Psoas muscle (tissue), 8 donors: ENCODE results near the gene GLP1R. TPM values are rescaled to one million over a fixed set of nuclear protein-coding genes. Genes with fewer than 3 reads are reported as not detected.

Experiments
- ATAC-seq, 4 donors: fragments of 200-7000 bp; cut with Tn5 transposase; one replicate each; pipeline ENCODE4 v1.9.1; 2020; ENCODE audit warnings: moderate library complexity in 3 of 4, mild to moderate bottlenecking in 2 of 4
- DNase-seq, 2 donors: peaks; one replicate each; pipeline ENCODE4 v3.0.0-alpha.2; 2020
- H3K27ac ChIP-seq: fragments of 200-600 bp; one replicate; pipeline ENCODE4 v1.8.0; 2022
- H3K27me3 ChIP-seq, 3 donors: fragments of 200-600 bp in 1 of 3; one replicate each; pipeline versions ENCODE4 v1.6.1 to v1.8.0; 2013 to 2022; ENCODE audit warnings: low read length in 2 of 3, mild to moderate bottlenecking in 2 of 3, moderate library complexity in 1 of 3; ENCODE audit not compliant: insufficient read depth in 3 of 3
- H3K36me3 ChIP-seq, 2 donors: fragments of 200-600 bp in 1 of 2; one replicate each; pipeline versions ENCODE4 v1.6.1 to v1.8.0; 2013 to 2022; ENCODE audit warnings: low read depth in 1 of 2, mild to moderate bottlenecking in 1 of 2, moderate library complexity in 1 of 2; ENCODE audit not compliant: insufficient read depth in 1 of 2
- H3K4me1 ChIP-seq: fragments of 200-600 bp; one replicate; pipeline ENCODE4 v1.8.0; 2022
- H3K4me3 ChIP-seq: fragments of 200-600 bp; one replicate; pipeline ENCODE4 v1.8.0; 2022; ENCODE audit warnings: mild to moderate bottlenecking
- H3K9me3 ChIP-seq: fragments of 200-600 bp; one replicate; pipeline ENCODE4 v1.8.0; 2022
- WGBS, 3 donors: extraction: QIAGEN DNeasy Blood & Tissue Kit; methylation state at CpG; one replicate each; pipeline versions ENCODE4 v1.1.6 to v1.1.7; 2013; 5-methylcytosine and 5-hydroxymethylcytosine counted together
- intact Hi-C, 2 donors: fragments of 100-400 bp; cut with DNase I; formaldehyde crosslinking; loops; one replicate each; pipeline versions ENCODE4 v1.11.0 to v1.14.2; 2022
- polyA plus RNA-seq, 3 donors: library from polyadenylated mRNA; stranded (reverse); fragments of 200-250 nt; gene quantifications; one replicate each; pipeline ENCODE4 v1.2.3, GENCODE V29; 2013
- total RNA-seq, 4 donors: library from RNA; stranded (reverse); fragmentation: NEBNext Ultra II Directional in 2 of 4; extraction: Animal tissue kit (Norgen Biotek cat#: 25700) in 2 of 4; gene quantifications; one replicate each; pipeline versions ENCODE4 v1.2.1 to v1.2.4, GENCODE V29; 2021 to 2023
- TF ChIP-seq, protein P1 (sequence below): fragments of 200-600 bp; IDR thresholded peaks from one replicate; pipeline ENCODE4 v1.8.0; 2022; ENCODE audit warnings: antibody characterized with exemption
- donor health status: healthy with polysubstance abuse.
- donor health status: DM: no; HTN: no; CAD: no; lungs with moderate emphysema.
- donor health status: Bipolar disorder and iron deficiency.
- donor health status: healthy.
- donor health status: DM: yes; HTN: yes; CAD: no.
- donor health status: DM: no; HTN: no; CAD: no.
- donor health status: DM: no; HTN: no; CAD: no.
- donor health status: DM: yes; HTN: yes; CAD: no.

The GLP1R gene
- total and polyA plus RNA-seq, 7 donors: not detected

DNA sequence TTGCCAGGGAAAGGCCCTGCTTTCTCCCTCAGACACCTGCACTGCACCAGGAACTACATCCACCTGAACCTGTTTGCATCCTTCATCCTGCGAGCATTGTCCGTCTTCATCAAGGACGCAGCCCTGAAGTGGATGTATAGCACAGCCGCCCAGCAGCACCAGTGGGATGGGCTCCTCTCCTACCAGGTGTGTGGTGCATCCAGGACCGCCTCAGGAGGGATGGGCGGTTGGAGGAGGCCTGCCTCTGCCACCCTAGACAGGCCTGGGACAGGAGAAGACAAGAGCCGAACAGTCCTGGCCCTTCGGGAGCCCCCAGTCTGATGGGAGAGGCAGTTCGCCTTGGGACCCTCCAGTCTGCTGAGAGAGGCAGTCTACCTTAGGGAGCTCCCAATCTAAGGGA, 24.2 kb downstream of the GLP1R start:
- H3K36me3 ChIP-seq: no peaks in the 10 kb centered on the region
- no peaks in the 10 kb centered on the region for H3K27me3 ChIP-seq
- DNase-seq (no peak), ATAC-seq (no peak)
- no peaks in the 10 kb centered on the region for H3K4me1 ChIP-seq
- H3K27ac ChIP-seq: no peak overlapping the region
- intact Hi-C loops: no loop called here
- TF ChIP-seq, protein P1, sequence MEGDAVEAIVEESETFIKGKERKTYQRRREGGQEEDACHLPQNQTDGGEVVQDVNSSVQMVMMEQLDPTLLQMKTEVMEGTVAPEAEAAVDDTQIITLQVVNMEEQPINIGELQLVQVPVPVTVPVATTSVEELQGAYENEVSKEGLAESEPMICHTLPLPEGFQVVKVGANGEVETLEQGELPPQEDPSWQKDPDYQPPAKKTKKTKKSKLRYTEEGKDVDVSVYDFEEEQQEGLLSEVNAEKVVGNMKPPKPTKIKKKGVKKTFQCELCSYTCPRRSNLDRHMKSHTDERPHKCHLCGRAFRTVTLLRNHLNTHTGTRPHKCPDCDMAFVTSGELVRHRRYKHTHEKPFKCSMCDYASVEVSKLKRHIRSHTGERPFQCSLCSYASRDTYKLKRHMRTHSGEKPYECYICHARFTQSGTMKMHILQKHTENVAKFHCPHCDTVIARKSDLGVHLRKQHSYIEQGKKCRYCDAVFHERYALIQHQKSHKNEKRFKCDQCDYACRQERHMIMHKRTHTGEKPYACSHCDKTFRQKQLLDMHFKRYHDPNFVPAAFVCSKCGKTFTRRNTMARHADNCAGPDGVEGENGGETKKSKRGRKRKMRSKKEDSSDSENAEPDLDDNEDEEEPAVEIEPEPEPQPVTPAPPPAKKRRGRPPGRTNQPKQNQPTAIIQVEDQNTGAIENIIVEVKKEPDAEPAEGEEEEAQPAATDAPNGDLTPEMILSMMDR: no peak
- 94 to 95% (median 94%) methylated on average over 9 of the region's 9 CpGs for whole genome bisulfite sequencing, 3 donors
- H3K9me3 ChIP-seq: no peaks in the 10 kb centered on the region
- H3K4me3 ChIP-seq: no peak overlapping the region

DNA sequence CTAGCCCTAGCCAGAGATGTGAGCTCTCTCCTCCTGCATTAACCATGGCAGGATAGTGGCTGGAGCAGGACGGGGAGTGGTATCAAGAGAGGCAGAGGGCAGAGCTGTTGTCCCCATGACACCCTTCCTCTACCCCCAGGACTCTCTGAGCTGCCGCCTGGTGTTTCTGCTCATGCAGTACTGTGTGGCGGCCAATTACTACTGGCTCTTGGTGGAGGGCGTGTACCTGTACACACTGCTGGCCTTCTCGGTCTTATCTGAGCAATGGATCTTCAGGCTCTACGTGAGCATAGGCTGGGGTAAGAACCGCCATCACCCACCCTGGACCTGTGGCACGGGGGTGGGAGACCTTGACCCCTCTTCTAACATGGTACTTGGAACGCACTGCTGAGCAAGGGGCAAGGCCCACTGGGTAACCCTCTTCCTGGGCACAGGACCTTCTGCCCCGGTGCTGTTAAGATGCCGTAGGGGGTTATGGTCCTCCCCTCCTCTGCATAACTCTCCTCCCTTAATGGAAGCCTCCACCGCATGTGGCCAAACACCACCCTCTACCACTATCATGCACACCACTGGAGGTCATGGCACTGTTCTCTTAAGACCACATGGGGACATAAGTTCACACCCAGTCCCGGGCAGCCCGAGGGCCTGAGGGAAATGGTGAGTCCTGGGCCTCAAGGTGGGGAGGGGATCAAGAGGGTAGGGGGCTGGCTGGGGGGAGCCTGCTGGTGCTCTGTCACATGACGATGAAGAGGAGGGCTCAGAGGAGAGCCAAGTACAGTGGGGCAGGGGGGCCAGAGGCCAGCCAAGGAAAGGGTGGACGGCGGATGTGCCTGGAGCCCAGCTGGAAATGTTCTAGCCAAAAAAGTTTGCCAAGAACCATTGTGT, 25.1 kb downstream of the GLP1R start:
- Histone ChIP-seq H3K27ac (no peak overlapping the region), H3K4me1 (no peaks in the 10 kb centered on the region), H3K27me3 (no peaks in the 10 kb centered on the region), H3K9me3 (no peaks in the 10 kb centered on the region), H3K36me3 (no peaks in the 10 kb centered on the region), H3K4me3 (no peak overlapping the region)
- intact Hi-C loops: no loop called here
- no peak for DNase-seq
- ATAC-seq: no peak
- WGBS, 3 donors: 74 to 86% (median 81%) methylated on average over 17 of the region's 17 CpGs
- TF ChIP-seq, protein P1: no peak

DNA sequence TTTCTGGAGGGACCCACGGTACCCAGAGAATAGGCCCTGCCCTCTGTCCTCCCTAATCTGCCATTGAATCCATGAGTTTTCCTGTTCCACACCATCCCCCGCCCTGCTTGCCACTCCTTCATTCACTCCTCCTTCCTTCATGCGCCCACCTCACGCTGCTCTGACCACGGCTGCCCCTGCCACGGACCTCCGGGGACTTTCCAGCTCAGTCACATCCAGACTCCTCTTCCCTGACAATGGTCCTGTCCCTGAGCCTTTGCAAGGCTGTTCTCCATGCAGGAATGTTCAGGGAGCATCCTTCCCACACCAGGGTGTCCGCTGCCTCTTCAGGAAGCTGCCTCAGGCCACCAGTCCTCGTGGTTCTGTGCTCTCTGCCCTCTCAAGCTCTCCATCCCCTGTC, 25.9 kb downstream of the GLP1R start:
- Histone ChIP-seq H3K36me3 (no peaks in the 10 kb centered on the region), H3K27me3 (no peaks in the 10 kb centered on the region), H3K9me3 (no peaks in the 10 kb centered on the region), H3K4me1 (no peaks in the 10 kb centered on the region), H3K27ac (no peak overlapping the region), H3K4me3 (no peak overlapping the region)
- WGBS, 3 donors: 68 to 81% (median 69%) methylated on average over 9 of the region's 9 CpGs
- ATAC-seq (no peak), DNase-seq (no peak)
- TF ChIP-seq, protein P1: no peak
- intact Hi-C loops: no loop called here

DNA sequence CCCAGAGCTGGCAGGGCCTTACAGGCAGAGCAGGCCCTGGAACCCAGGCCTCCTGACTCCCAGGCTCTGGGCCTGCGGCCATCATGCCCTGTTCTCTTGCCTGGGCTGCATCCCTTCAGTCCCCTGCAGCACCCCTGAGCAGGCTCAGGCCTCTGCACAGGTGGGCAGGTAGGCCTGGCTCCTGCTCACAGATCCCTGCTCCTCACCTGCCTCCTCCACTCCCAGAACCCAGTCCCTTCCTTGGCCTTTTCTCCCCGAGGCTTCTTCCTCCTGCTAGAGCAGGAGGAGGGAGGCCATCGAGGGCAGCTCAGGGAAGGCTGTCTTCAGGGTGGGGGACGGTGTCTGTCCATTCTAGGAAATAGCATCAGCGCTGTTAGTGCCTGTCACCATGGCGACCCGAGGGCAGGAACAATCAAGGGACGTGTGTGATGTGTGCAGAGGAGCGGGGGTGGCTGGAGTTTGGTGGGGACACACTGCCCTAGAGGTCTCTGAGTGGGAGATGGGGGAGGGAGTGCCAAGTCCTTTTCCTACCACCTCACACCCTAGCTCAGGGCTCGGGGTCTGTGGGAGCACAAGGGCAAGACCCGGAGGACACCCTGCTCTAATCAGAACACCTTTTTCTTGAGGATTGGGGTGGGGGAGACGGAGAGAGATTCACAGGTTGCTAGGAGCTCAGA, 26.6 kb downstream of the GLP1R start:
- Histone ChIP-seq H3K36me3 (no peaks in the 10 kb centered on the region), H3K4me3 (no peak overlapping the region), H3K27me3 (no peaks in the 10 kb centered on the region), H3K9me3 (no peaks in the 10 kb centered on the region), H3K4me1 (no peaks in the 10 kb centered on the region), H3K27ac (no peak overlapping the region)
- 68 to 72% (median 69%) methylated on average over 12 of the region's 12 CpGs for WGBS, 3 donors
- DNase-seq (no peak), ATAC-seq (no peak)
- intact Hi-C loops: no loop called here
- TF ChIP-seq, protein P1: no peak
